H1 (cell line): Measurements from ENCODE around the gene MNAT1. TPM values are rescaled to one million over a fixed set of nuclear protein-coding genes. Genes with fewer than 3 reads are reported as not detected.
"Not testable (repeated sequence)": the region's sequence is repeated elsewhere in the genome, so short reads cannot be mapped to it uniquely, and the experiment has no call there.

ENCODE experiments used
- CTCF ChIA-PET: fragments of 300-600 bp; sonication (Branson Sonifier 250); formaldehyde crosslinking; loops from one replicate; lab custom pipeline; 2021; ENCODE audit not compliant: partially characterized antibody; lab: Charles Lee
- POLR2A ChIA-PET: fragments of 300-600 bp; sonication (Branson Sonifier 250); formaldehyde crosslinking; loops from one replicate; lab custom pipeline; 2021; ENCODE audit warnings: inconsistent platforms; ENCODE audit not compliant: partially characterized antibody; lab: Charles Lee
- DNase-seq, 2 experiments: peaks; one replicate each; pipeline versions ENCODE4 v3.0.0 to v3.0.0-alpha.2; 2010 to 2022; ENCODE audit warnings: low spot score in 2 of 2, low read depth in 1 of 2, mixed read lengths in 1 of 2
- FAIRE-seq: peaks from 2 replicates; lab custom pipeline; 2011; peaks lifted over from hg19 to GRCh38; lab: Jason Lieb, UNC
- H2AFZ ChIP-seq: 2 replicates; pipeline ENCODE4 v1.8.1; 2012; ENCODE audit warnings: low read length, inconsistent platforms
- H2AK5ac ChIP-seq: 2 replicates; pipeline ENCODE4 v1.6.1; 2013; ENCODE audit warnings: low read depth, low read length
- H2BK120ac ChIP-seq: replicated peaks from 2 replicates; pipeline ENCODE3; 2013; ENCODE audit warnings: low read depth, low read length, inconsistent platforms
- H2BK12ac ChIP-seq: 2 replicates; pipeline ENCODE4 v1.6.1; 2013; ENCODE audit warnings: low read depth, low read length
- H2BK15ac ChIP-seq: 2 replicates; pipeline ENCODE4 v1.6.1; 2013; ENCODE audit warnings: low read length
- H2BK20ac ChIP-seq: 2 replicates; pipeline ENCODE4 v1.6.1; 2013; ENCODE audit warnings: low read length
- H2BK5ac ChIP-seq: 2 replicates; pipeline ENCODE4 v1.6.1; 2013; ENCODE audit warnings: low read depth, low read length
- H3K14ac ChIP-seq: 2 replicates; pipeline ENCODE4 v1.6.1; 2013; ENCODE audit warnings: inconsistent platforms; ENCODE audit not compliant: insufficient read length
- H3K18ac ChIP-seq: 2 replicates; pipeline ENCODE4 v1.6.1; 2013; ENCODE audit warnings: low read length; ENCODE audit errors: extremely low read depth
- H3K23ac ChIP-seq: 2 replicates; pipeline ENCODE4 v1.6.1; 2013; ENCODE audit warnings: inconsistent platforms; ENCODE audit not compliant: insufficient read length
- H3K23me2 ChIP-seq: 2 replicates; pipeline ENCODE4 v1.6.1; 2013; ENCODE audit warnings: low read depth, low read length
- H3K27ac ChIP-seq: 2 replicates; pipeline ENCODE4 v1.6.1; 2011; ENCODE audit warnings: low read depth, low read length, inconsistent platforms
- H3K27me3 ChIP-seq, 4 experiments: replicated peaks in 1 of 4; 1 replicate in 1 of 4; 2 replicates in 3 of 4; pipeline versions ENCODE4 v1.6.1 to v1.8.1; 2011 to 2013; ENCODE audit warnings: low read length in 3 of 4, mild to moderate bottlenecking in 3 of 4, inconsistent platforms in 2 of 4, mixed read lengths in 2 of 4, moderate library complexity in 1 of 4; ENCODE audit not compliant: control insufficient read depth in 3 of 4, insufficient read depth in 3 of 4; ENCODE audit errors: extremely low read depth in 1 of 4
- H3K36me3 ChIP-seq, 4 experiments: 2 replicates each; pipeline versions ENCODE4 v1.6.1 to v1.8.1; 2011 to 2013; ENCODE audit warnings: mild to moderate bottlenecking in 4 of 4, low read length in 3 of 4, moderate library complexity in 2 of 4, control low read depth in 1 of 4, inconsistent platforms in 1 of 4; ENCODE audit not compliant: insufficient read depth in 4 of 4, control insufficient read depth in 2 of 4
- H3K4ac ChIP-seq: replicated peaks from 2 replicates; pipeline ENCODE3; 2013; ENCODE audit warnings: low read length, low read depth, mixed read lengths, inconsistent platforms; ENCODE audit not compliant: insufficient read length
- H3K4me1 ChIP-seq, 4 experiments: replicated peaks in 1 of 4; 1 replicate in 1 of 4; 2 replicates in 3 of 4; pipeline versions ENCODE4 v1.6.1 to v1.8.1; 2011 to 2013; ENCODE audit warnings: low read length in 3 of 4, inconsistent platforms in 2 of 4, mixed read lengths in 1 of 4; ENCODE audit not compliant: insufficient read depth in 4 of 4, control insufficient read depth in 3 of 4
- H3K4me2 ChIP-seq, 2 experiments: 2 replicates each; pipeline versions ENCODE4 v1.6.1 to v1.8.1; 2011 to 2013; ENCODE audit warnings: low read depth in 2 of 2, low read length in 2 of 2, control low read depth in 1 of 2, inconsistent platforms in 1 of 2, mild to moderate bottlenecking in 1 of 2; ENCODE audit not compliant: insufficient read depth in 1 of 2
- H3K4me3 ChIP-seq, 4 experiments: fragments of 200-600, 300-600 bp in 1 of 4; sonication (generic), shearing (Covaris generic), sonication (Bioruptor Twin) in 1 of 4; 2 replicates each; pipeline versions ENCODE4 v1.5.1 to v1.8.1; 2011 to 2016; ENCODE audit warnings: low read length in 4 of 4, low read depth in 3 of 4, control low read depth in 2 of 4, inconsistent platforms in 2 of 4, mild to moderate bottlenecking in 2 of 4, mixed read lengths in 1 of 4, moderate library complexity in 1 of 4; ENCODE audit not compliant: insufficient read depth in 2 of 4; ENCODE audit errors: extremely low read depth in 1 of 4
- H3K56ac ChIP-seq: replicated peaks from 2 replicates; pipeline ENCODE3; 2013; ENCODE audit warnings: low read depth, mild to moderate bottlenecking, mixed read lengths, low read length, inconsistent platforms; ENCODE audit not compliant: insufficient read length
- H3K79me1 ChIP-seq: 2 replicates; pipeline ENCODE4 v1.6.1; 2013; ENCODE audit warnings: low read depth, low read length, control low read depth
- H3K79me2 ChIP-seq, 2 experiments: 2 replicates each; pipeline versions ENCODE4 v1.6.1 to v1.8.1; 2012 to 2013; ENCODE audit warnings: low read length in 2 of 2, mild to moderate bottlenecking in 2 of 2, inconsistent platforms in 1 of 2; ENCODE audit not compliant: insufficient read depth in 2 of 2, control insufficient read depth in 1 of 2
- H3K9ac ChIP-seq, 4 experiments: replicated peaks in 1 of 4; 1 replicate in 1 of 4; 2 replicates in 3 of 4; pipeline versions ENCODE4 v1.6.1 to v1.8.1; 2011 to 2013; ENCODE audit warnings: low read depth in 3 of 4, low read length in 3 of 4, control low read depth in 2 of 4, mild to moderate bottlenecking in 2 of 4, moderate library complexity in 2 of 4, inconsistent platforms in 1 of 4; ENCODE audit errors: extremely low read depth in 1 of 4
- H3K9me3 ChIP-seq, 2 experiments: 2 replicates each; pipeline versions ENCODE4 v1.6.1 to v1.8.1; 2012 to 2013; ENCODE audit warnings: mild to moderate bottlenecking in 2 of 2, moderate library complexity in 2 of 2, control low read depth in 1 of 2, inconsistent platforms in 1 of 2, low read depth in 1 of 2, low read length in 1 of 2, mixed read lengths in 1 of 2; ENCODE audit not compliant: insufficient read depth in 2 of 2
- H4K20me1 ChIP-seq, 2 experiments: replicated peaks in 1 of 2; 2 replicates each; pipeline versions ENCODE3 to v1.8.1; 2011 to 2013; ENCODE audit warnings: inconsistent platforms in 2 of 2, low read length in 2 of 2, mild to moderate bottlenecking in 1 of 2; ENCODE audit not compliant: insufficient read depth in 2 of 2, control insufficient read depth in 1 of 2
- H4K5ac ChIP-seq: 2 replicates; pipeline ENCODE4 v1.6.1; 2013; ENCODE audit warnings: low read length, low read depth, mixed read lengths, inconsistent platforms; ENCODE audit not compliant: insufficient read length
- H4K8ac ChIP-seq: 2 replicates; pipeline ENCODE4 v1.8.0; 2013; ENCODE audit warnings: mild to moderate bottlenecking, moderate library complexity, low read length, inconsistent platforms; ENCODE audit not compliant: insufficient read depth; ENCODE audit errors: extremely low read depth
- H4K91ac ChIP-seq: replicated peaks from 2 replicates; pipeline ENCODE3; 2013; ENCODE audit warnings: low read length, mixed read lengths, inconsistent platforms; ENCODE audit not compliant: insufficient read length
- polyA plus RNA-seq, 7 experiments: library from polyadenylated mRNA; depleted of rRNA in 3 of 7; stranded (reverse) in 5 of 7; unstranded in 2 of 7; fragments of >200 nt in 5 of 7; fragments of 200-250 nt in 2 of 7; gene quantifications; 1 replicate in 5 of 7; 2 replicates in 1 of 7; 4 replicates in 1 of 7; pipeline versions ENCODE4 v1.2.1 to v1.2.3, GENCODE V29; 2011 to 2013; ENCODE audit warnings: missing spikeins in 2 of 7, mixed read lengths in 2 of 7
- total RNA-seq: library from RNA; stranded (reverse); fragmentation: NEBNext Ultra II Directional; extraction: Animal tissue kit (Norgen Biotek cat#: 25700); gene quantifications from 2 replicates; pipeline ENCODE4 v1.2.1, GENCODE V29; 2021

Gene MNAT1
- total and polyA plus RNA-seq, 2 of the 8 experiments (the other 6 are each of a cell fraction or from before 2014, with no cell fraction given), result 34.7 to 52.1 TPM

- H3K36me3 ChIP-seq, H4K8ac ChIP-seq, H3K27me3 ChIP-seq, H2BK15ac ChIP-seq, DNase-seq, H3K9ac ChIP-seq, H3K4me3 ChIP-seq, FAIRE-seq, H3K56ac ChIP-seq, H3K23me2 ChIP-seq, H3K9me3 ChIP-seq, H3K14ac ChIP-seq, H3K4me2 ChIP-seq, H2BK120ac ChIP-seq, H2BK20ac ChIP-seq, H3K23ac ChIP-seq, CTCF ChIA-PET, H3K4me1 ChIP-seq, H3K79me1 ChIP-seq, H4K91ac ChIP-seq, H2BK5ac ChIP-seq, H3K18ac ChIP-seq, H2BK12ac ChIP-seq, H4K20me1 ChIP-seq, H2AFZ ChIP-seq, H3K4ac ChIP-seq, H2AK5ac ChIP-seq, H3K27ac ChIP-seq, H4K5ac ChIP-seq: not testable (repeated sequence)
- peaks cover 4 to 27% of the 10 kb centered on the region in 2 experiments; a peak in 3 of 4 replicates for H3K79me2 ChIP-seq
- POLR2A ChIA-PET, result interaction anchor here (1.2 kb wide), 1 partner anchor 13 kb away, joined by 3 read pairs; no protein-coding TSS in a partner anchor
These were observed 46.0 kb downstream of the MNAT1 start for GRCh38 chr14:60780558-60780957.
